OCI-LY3 (cell line): ENCODE data around the gene AOAH.

Experiments
- CTCF ChIP-seq: fragments of 200-600, 300-600 bp; sonication (generic); IDR thresholded peaks from 2 replicates; pipeline ENCODE4 v1.5.1; 2014; ENCODE audit warnings: antibody characterized with exemption, low read length, low read depth
- EZH2phosphoT487 ChIP-seq: fragments of 200-600 bp; shearing (Covaris generic); IDR thresholded peaks from 2 replicates; pipeline ENCODE4 v1.6.1; 2018; ENCODE audit warnings: antibody characterized with exemption, mixed run types, low read depth

DNA sequence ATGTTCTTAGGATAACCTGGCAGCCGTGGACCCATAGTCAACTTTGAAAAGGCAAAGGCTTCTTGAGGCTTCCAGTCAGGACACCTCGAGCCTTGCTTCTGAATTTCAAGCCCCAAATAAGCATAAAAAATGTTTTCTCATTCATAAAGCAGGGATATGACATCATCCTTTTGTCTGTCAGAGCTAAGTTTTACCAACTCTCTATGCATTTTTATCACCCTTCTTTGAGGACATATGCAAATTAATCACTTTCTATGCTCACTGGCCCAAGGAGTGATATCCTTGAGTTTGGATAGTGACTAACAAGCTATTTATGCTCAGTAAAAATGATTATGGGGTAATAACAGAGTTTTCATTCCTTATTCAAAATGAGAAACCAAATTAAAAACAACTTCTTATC is 175.3 kb downstream of the AOAH start:
- TF ChIP-seq CTCF = no peak
- TF ChIP-seq EZH2phosphoT487 = no peak
